ENCODE measurements around the gene SETBP1.

DNA sequence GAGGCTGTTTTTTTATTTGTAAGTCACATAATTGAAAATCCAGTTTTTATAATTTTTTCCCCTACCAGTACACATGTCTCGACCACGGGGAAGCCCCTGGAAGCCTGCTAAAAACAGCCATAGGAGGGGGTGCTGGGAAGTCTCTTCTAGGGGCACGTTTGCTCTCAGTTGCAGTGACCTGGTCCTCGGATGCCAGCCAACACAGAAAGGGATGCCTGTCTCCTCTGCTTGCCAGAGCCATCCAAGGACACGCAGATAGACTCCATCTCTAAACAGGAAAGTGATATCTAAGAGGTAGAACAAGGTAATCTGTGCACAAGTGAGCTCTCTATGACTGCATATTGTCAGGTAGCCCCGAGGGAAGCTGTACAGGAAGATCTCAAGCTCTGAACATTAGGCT lies 255.8 kb downstream of the SETBP1 start:
- no peak for TF ChIP-seq ZNF274 (IDR thresholded peaks at IDR 0.05; ENCODE audit: low read depth, low read length)
- no peak for TF ChIP-seq YY1 (IDR thresholded peaks at IDR 0.05; ENCODE audit: insufficient read depth, insufficient read length)
